ENCODE measurements around the gene SLC43A2. TPM values are rescaled to one million over a fixed set of nuclear protein-coding genes. Genes with fewer than 3 reads are reported as not detected.
"Not testable (repeated sequence)": the region's sequence is repeated elsewhere in the genome, so short reads cannot be mapped to it uniquely, and the experiment has no call there.

SLC43A2 gene
- total RNA-seq, 1 experiment from 2014 or later, result 12.9 TPM

- Histone ChIP-seq H3K27ac (ENCODE audit: insufficient read length, low read depth, low read length) (no peak overlapping the region), H4K5ac (ENCODE audit: insufficient read length, low read depth, low read length) (no peak overlapping the region), H3K18ac (ENCODE audit: insufficient read length, low read depth, low read length) (no peak overlapping the region), H3K23me2 (ENCODE audit: insufficient read length, low read depth, low read length, poor library complexity, severe bottlenecking) (peaks cover 8% of the 10 kb centered on the region), H4K91ac (ENCODE audit: insufficient read length, low read depth, low read length) (peak overlapping the region; percentile 56), H2BK15ac (ENCODE audit: low read depth, low read length) (no peak overlapping the region), H3K23ac (ENCODE audit: insufficient read length, low read depth, low read length) (no peak overlapping the region), H3K79me2 (ENCODE audit: insufficient read depth, low read length) (peaks cover 17% of the 10 kb centered on the region; the same call in 1 of the 2 replicates), H3K27me3 (ENCODE audit: insufficient read depth, low read length) (no peaks in the 10 kb centered on the region), H2BK12ac (ENCODE audit: insufficient read length, low read depth, low read length) (no peak overlapping the region), H3K4ac (ENCODE audit: low read depth, low read length) (no peak overlapping the region), H3K9ac (ENCODE audit: extremely low read depth, insufficient read length, low read length) (no peak overlapping the region), H2BK5ac (ENCODE audit: insufficient read length, low read length) (no peak overlapping the region), H2BK20ac (ENCODE audit: low read depth, low read length, poor library complexity, severe bottlenecking) (no peak overlapping the region), H3K4me1 (ENCODE audit: insufficient read depth, low read length) (peaks cover 13% of the 10 kb centered on the region; the same call in 1 of the 2 replicates), H2AFZ (ENCODE audit: low read length) (no peak overlapping the region), H3K9me3 (ENCODE audit: control insufficient read depth, low read depth, low read length) (no peaks in the 10 kb centered on the region), H4K20me1 (ENCODE audit: control insufficient read depth, insufficient read depth, insufficient read length) (no peaks in the 10 kb centered on the region), H3K79me1 (ENCODE audit: insufficient read depth, low read depth, low read length, poor library complexity, severe bottlenecking) (peaks cover 11% of the 10 kb centered on the region), H4K8ac (replicated peaks; ENCODE audit: insufficient read length, low read depth, low read length) (no peak overlapping the region), H2BK120ac (ENCODE audit: low read depth, low read length, poor library complexity, severe bottlenecking) (no peak overlapping the region), H3K4me2 (ENCODE audit: insufficient read depth, insufficient read length, low read length) (no peak overlapping the region), H2AK5ac (ENCODE audit: insufficient read length, low read length) (no peak overlapping the region), H3K56ac (ENCODE audit: insufficient read length, low read depth, low read length) (no peak overlapping the region), H3K14ac (ENCODE audit: insufficient read depth, low read length) (no peak overlapping the region), H3T11ph (ENCODE audit: low read length) (no peak overlapping the region)
- Mint-ChIP-seq H3K36me3 (ENCODE audit: insufficient read depth in 1 of 3, low read depth in 3 of 3) (peaks cover 0 to 3% (median 0%) of the 10 kb centered on the region in 3 experiments; a peak in 1 of 7 replicates), H3K27me3 (ENCODE audit: low read depth) (peaks cover 16% of the 10 kb centered on the region), H3K4me1 (peaks cover 34% of the 10 kb centered on the region in 2 experiments), H3K4me3 (peak overlapping the region; percentile 31 to 52), H3K9me3 (peaks cover 0 to 4% of the 10 kb centered on the region in 2 experiments; a peak in 1 of 5 replicates), H3K27ac (peak overlapping the region in 2 of 3 experiments; percentile 13 to 84; a peak in 2 of 7 replicates)
- TF ChIP-seq, protein P1, sequence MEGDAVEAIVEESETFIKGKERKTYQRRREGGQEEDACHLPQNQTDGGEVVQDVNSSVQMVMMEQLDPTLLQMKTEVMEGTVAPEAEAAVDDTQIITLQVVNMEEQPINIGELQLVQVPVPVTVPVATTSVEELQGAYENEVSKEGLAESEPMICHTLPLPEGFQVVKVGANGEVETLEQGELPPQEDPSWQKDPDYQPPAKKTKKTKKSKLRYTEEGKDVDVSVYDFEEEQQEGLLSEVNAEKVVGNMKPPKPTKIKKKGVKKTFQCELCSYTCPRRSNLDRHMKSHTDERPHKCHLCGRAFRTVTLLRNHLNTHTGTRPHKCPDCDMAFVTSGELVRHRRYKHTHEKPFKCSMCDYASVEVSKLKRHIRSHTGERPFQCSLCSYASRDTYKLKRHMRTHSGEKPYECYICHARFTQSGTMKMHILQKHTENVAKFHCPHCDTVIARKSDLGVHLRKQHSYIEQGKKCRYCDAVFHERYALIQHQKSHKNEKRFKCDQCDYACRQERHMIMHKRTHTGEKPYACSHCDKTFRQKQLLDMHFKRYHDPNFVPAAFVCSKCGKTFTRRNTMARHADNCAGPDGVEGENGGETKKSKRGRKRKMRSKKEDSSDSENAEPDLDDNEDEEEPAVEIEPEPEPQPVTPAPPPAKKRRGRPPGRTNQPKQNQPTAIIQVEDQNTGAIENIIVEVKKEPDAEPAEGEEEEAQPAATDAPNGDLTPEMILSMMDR (conservative IDR thresholded peaks at IDR 0.05), result no peak
- no CpG with 5 or more reads among the region's 19 CpGs for WGBS (ENCODE audit: extremely low coverage, insufficient read length, low lambda C conversion rate)
- no peak for DNase-seq
Observed at GRCh38 chr17:1563786-1564613, 64.6 kb downstream of the SLC43A2 start.

- H3K14ac ChIP-seq (ENCODE audit: insufficient read depth, low read length); H2AFZ ChIP-seq (ENCODE audit: low read length); H3K9ac ChIP-seq (ENCODE audit: extremely low read depth, insufficient read length, low read length); H3K23ac ChIP-seq (ENCODE audit: insufficient read length, low read depth, low read length); H3K18ac ChIP-seq (ENCODE audit: insufficient read length, low read depth, low read length); H4K5ac ChIP-seq (ENCODE audit: insufficient read length, low read depth, low read length); H3K9me3 Mint-ChIP-seq; DNase-seq; H3T11ph ChIP-seq (ENCODE audit: low read length); H3K56ac ChIP-seq (ENCODE audit: insufficient read length, low read depth, low read length); H2BK15ac ChIP-seq (ENCODE audit: low read depth, low read length); H2BK120ac ChIP-seq (ENCODE audit: low read depth, low read length, poor library complexity, severe bottlenecking); H3K4ac ChIP-seq (ENCODE audit: low read depth, low read length); H3K9me3 ChIP-seq (ENCODE audit: control insufficient read depth, low read depth, low read length); H2BK20ac ChIP-seq (ENCODE audit: low read depth, low read length, poor library complexity, severe bottlenecking); H3K27me3 ChIP-seq (ENCODE audit: insufficient read depth, low read length); H3K36me3 Mint-ChIP-seq (ENCODE audit: insufficient read depth in 1 of 3, low read depth in 3 of 3); H2AK5ac ChIP-seq (ENCODE audit: insufficient read length, low read length); H3K27ac ChIP-seq (ENCODE audit: insufficient read length, low read depth, low read length); H3K23me2 ChIP-seq (ENCODE audit: insufficient read length, low read depth, low read length, poor library complexity, severe bottlenecking); H2BK5ac ChIP-seq (ENCODE audit: insufficient read length, low read length); H4K20me1 ChIP-seq (ENCODE audit: control insufficient read depth, insufficient read depth, insufficient read length); H4K8ac ChIP-seq (replicated peaks; ENCODE audit: insufficient read length, low read depth, low read length); H2BK12ac ChIP-seq (ENCODE audit: insufficient read length, low read depth, low read length); H3K4me2 ChIP-seq (ENCODE audit: insufficient read depth, insufficient read length, low read length): not testable (repeated sequence)
- H3K4me1 ChIP-seq (ENCODE audit: insufficient read depth, low read length), result peaks cover 11% of the 10 kb centered on the region; the same call in 1 of the 2 replicates
- peak overlapping the region; percentile 56 for H4K91ac ChIP-seq (ENCODE audit: insufficient read length, low read depth, low read length)
- WGBS (ENCODE audit: extremely low coverage, insufficient read length, low lambda C conversion rate), result no CpG with 5 or more reads among the region's 15 CpGs
- Mint-ChIP-seq H3K4me3 (peak overlapping the region; percentile 31 to 73), H3K27ac (peak overlapping the region in 1 of 3 experiments; percentile 84; a peak in 1 of 7 replicates), H3K4me1 (peaks cover 30 to 33% of the 10 kb centered on the region in 2 experiments), H3K27me3 (ENCODE audit: low read depth) (peaks cover 16% of the 10 kb centered on the region)
- H3K79me1 ChIP-seq (ENCODE audit: insufficient read depth, low read depth, low read length, poor library complexity, severe bottlenecking), result peaks cover 11% of the 10 kb centered on the region
- peaks cover 17% of the 10 kb centered on the region; the same call in 1 of the 2 replicates for H3K79me2 ChIP-seq (ENCODE audit: insufficient read depth, low read length)
Observed at GRCh38 chr17:1563471-1563785, 65.2 kb downstream of the SLC43A2 start.

Data from H9 (cell line).